Fibroblast of peridontal ligament (primary cell): ENCODE results near the gene SYNPO.

Experiments used
- DNase-seq: peaks from one replicate; pipeline ENCODE4 v3.0.0-alpha.2; 2010; ENCODE audit errors: extremely low read depth

SYNPO gene

GRCh38 chr5:150656191-150657132, 16.0 kb downstream of the SYNPO start:
- peak; percentile 52 for DNase-seq

- DNase-seq: no peak
These were observed 17.7 kb downstream of the SYNPO start for GRCh38 chr5:150658121-150658520.

DNA sequence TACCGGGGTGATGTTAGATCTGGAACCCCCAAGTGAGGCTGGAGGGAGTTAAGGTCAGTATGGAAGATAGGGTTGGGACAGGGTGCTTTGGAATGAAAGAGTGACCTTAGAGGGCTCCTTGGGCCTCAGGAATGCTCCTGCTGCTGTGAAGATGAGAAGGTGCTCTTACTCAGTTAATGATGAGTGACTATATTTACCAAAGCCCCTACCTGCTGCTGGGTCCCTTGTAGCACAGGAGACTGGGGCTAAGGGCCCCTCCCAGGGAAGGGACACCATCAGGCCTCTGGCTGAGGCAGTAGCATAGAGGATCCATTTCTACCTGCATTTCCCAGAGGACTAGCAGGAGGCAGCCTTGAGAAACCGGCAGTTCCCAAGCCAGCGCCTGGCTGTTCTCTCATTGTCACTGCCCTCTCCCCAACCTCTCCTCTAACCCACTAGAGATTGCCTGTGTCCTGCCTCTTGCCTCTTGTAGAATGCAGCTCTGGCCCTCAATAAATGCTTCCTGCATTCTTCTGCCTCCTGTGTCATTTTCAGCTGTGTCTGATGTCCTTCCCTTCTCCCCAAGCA, 18.3 kb downstream of the SYNPO start:
- DNase-seq: no peak

GRCh38 chr5:150659360-150660107, 19.1 kb downstream of the SYNPO start:
- DNase-seq: no peak

GRCh38 chr5:150660108-150660831, 19.8 kb downstream of the SYNPO start:
- DNase-seq: no peak

- DNase-seq: no peak
These were observed 20.6 kb downstream of the SYNPO start, which contains the start of gene MYOZ3 for GRCh38 chr5:150661086-150661485. Gene MYOZ3, plus strand, starts transcription at chr5:150661251. Its CDS starts 1,691 bp downstream, at chr5:150662942.

- no peak for DNase-seq
These were observed 21.5 kb downstream of the SYNPO start for GRCh38 chr5:150661821-150662596.

DNA sequence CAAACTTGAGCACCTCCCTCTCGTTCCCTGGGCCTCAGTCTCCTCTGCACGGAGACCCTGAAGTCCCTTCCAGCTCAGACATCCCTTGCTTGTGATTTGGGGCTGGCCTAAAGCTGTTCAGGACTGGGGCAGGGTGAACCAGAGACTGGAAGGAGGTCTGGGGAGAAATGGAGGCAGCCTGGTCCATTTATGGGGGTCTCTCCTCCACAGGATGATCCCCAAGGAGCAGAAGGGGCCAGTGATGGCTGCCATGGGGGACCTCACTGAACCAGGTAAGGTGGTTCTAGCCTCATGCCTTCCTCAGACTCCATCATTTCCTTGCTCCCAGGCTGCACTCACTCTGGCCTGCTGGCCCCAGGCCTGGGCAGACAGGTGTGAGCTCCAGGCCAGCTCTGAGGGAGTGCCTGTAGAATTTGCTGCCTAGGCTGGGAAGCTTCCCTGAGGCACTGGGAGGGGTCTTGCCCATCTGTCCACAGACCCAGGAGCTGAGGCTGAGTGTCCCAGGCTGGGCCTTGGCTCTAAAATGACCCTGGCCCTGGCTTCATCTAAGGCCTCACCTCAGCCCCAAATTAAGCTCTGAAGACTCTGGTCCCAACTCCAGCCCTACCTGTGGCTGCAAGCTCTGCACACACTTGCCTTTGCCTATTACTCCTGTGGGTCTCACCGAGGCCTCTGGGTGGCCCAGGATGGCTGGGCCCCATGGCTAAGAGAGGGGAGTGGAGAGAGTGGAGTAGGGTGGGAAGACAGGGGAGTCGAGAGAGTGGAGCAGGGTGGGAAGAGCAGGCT, 22.5 kb downstream of the SYNPO start:
- DNase-seq: no peak

GRCh38 chr5:150663936-150664335, 23.5 kb downstream of the SYNPO start:
- no peak for DNase-seq

- DNase-seq: no peak
These were observed 24.6 kb downstream of the SYNPO start for GRCh38 chr5:150665044-150665443.

DNA sequence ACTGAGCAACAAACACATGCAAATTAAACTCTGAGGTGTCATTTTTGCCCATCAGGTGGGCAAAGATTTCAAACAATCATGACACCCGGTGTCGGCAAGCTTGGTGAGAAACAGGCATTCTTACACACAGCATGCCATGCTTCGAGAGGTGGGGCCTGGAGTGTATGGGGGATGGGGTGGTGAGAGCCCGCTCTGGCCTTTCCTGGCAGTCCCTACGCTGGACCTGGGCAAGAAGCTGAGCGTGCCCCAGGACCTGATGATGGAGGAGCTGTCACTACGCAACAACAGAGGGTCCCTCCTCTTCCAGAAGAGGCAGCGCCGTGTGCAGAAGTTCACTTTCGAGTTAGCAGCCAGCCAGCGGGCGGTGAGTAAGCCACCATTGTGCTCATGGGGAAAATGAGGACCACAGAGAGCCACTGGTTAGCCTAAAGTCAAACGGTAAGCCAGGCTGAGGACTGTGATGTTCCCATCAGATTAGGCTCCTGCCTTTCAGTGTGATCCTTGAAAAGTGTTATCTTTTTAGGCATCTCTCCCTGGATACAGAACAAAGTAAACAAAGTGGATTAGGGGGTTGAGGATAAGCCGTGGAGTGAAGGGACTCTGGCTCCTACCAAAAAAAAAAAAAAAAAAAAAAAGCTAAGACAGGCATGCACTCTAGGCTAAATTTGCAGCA, 30.0 kb downstream of the SYNPO start:
- DNase-seq: no peak

GRCh38 chr5:150670948-150671310, 30.5 kb downstream of the SYNPO start:
- no peak for DNase-seq

GRCh38 chr5:150671509-150672236, 31.2 kb downstream of the SYNPO start:
- no peak for DNase-seq

DNA sequence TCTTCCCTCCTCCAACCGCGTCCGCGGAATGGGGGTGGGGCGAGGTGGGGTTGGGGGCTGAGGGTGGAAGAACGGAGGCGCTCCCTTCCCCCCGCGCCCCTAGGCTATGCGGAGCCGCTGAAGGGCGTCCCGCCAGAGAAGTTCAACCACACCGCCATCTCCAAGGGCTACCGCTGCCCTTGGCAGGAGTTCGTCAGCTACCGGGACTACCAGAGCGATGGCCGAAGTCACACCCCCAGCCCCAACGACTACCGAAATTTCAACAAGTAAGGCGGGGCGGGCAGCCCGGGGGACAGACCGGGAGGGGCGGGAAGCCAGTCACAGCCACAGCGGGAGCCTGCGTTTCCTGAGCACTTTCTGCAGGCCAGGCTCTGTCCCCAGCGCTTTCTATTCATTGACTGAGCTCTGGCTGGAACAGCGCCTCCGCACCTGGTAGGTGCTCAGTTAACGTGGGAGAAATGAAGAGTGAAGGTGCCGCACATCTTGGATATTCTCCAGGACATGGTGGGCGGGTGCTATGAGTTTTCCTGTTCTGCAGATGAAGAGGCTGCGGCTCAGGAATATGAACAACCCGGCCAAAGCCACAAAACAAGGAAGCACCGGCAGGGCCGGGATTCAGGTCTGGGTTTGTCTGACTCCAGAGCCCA, 31.9 kb downstream of the SYNPO start:
- no peak for DNase-seq

- DNase-seq: no peak
These were observed 32.4 kb downstream of the SYNPO start for GRCh38 chr5:150672884-150673275.

DNA sequence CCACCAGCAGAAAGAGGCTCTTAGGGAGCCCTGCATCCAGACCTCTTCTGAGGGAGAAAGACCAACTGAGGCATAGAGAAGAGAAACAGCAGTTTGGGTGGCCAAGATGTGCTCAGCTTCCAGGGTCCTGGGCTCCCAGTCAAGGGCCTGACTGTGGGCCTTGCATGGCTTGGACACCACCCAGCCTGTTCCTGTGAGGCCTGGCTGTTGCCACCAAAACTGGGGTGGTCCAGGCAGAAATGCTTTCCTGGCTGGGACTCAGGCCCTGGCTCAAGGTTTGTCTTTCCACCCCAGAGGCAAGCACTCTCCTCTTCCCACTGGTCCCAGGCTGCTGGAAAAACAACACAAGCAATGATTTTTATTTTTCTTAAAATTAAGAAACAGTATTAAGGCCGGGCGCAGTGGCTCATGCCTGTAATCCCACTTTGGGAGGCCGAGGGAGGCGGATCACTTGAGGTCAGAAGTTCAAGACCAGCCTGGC, 33.9 kb downstream of the SYNPO start:
- no peak for DNase-seq

DNA sequence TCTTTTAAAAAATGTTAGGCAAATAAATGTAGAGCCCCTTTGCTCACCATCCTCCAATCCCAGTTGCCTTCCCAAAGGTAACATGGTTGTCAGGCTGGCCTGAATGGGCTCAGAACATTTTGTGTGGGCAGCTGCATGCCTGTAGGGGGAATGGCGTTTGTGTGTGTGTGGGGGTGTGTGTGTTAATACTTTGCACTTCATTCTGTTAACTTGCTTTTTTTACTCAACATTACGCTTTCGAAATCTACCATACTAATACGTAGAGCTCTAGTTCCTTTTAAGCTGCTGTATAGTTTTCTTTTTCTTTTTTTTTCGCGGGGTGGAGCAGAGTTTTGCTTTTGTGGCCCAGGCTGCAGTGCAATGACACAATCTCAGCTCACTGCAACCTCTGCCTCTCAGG, 34.6 kb downstream of the SYNPO start:
- DNase-seq: no peak

- DNase-seq: no peak
These were observed 36.1 kb downstream of the SYNPO start for GRCh38 chr5:150676578-150676977.
